ENCODE data around the gene ARMC2.

The ARMC2 gene

GRCh38 chr6:109000289-109000688, 152.1 kb downstream of the ARMC2 start:
- Histone ChIP-seq H3K9me3 (ENCODE audit: insufficient read depth, low read length) (no peaks in the 10 kb centered on the region), H3K4me3 (ENCODE audit: insufficient read length, low read depth) (no peak overlapping the region), H3K9ac (ENCODE audit: insufficient read length, low read depth) (no peak overlapping the region), H3K4me1 (ENCODE audit: insufficient read depth, insufficient read length) (no peaks in the 10 kb centered on the region), H3K27me3 (ENCODE audit: insufficient read depth, insufficient read length) (no peaks in the 10 kb centered on the region), H3K36me3 (ENCODE audit: insufficient read depth, insufficient read length, low read length) (peaks cover 6% of the 10 kb centered on the region)
- no peak for TF ChIP-seq SUZ12 (IDR thresholded peaks at IDR 0.05; ENCODE audit: extremely low read depth, insufficient read depth, insufficient read length)
- TF ChIP-seq ZNF274 (IDR thresholded peaks at IDR 0.05; ENCODE audit: low read depth, low read length) = no peak
- TF ChIP-seq YY1 (IDR thresholded peaks at IDR 0.05; ENCODE audit: insufficient read depth, insufficient read length) = no peak
- DNase-seq (ENCODE audit: low read depth, low spot score) = no peak

- Histone ChIP-seq H3K27me3 (ENCODE audit: insufficient read depth, insufficient read length) (no peaks in the 10 kb centered on the region), H3K4me3 (ENCODE audit: insufficient read length, low read depth) (no peak overlapping the region), H3K9ac (ENCODE audit: insufficient read length, low read depth) (no peak overlapping the region), H3K36me3 (ENCODE audit: insufficient read depth, insufficient read length, low read length) (peaks cover 6% of the 10 kb centered on the region), H3K9me3 (ENCODE audit: insufficient read depth, low read length) (no peaks in the 10 kb centered on the region), H3K4me1 (ENCODE audit: insufficient read depth, insufficient read length) (no peaks in the 10 kb centered on the region)
- no peak for TF ChIP-seq YY1 (IDR thresholded peaks at IDR 0.05; ENCODE audit: insufficient read depth, insufficient read length)
- TF ChIP-seq SUZ12 (IDR thresholded peaks at IDR 0.05; ENCODE audit: extremely low read depth, insufficient read depth, insufficient read length) = no peak
- no peak for TF ChIP-seq ZNF274 (IDR thresholded peaks at IDR 0.05; ENCODE audit: low read depth, low read length)
- no peak for DNase-seq (ENCODE audit: low read depth, low spot score)
Measured at GRCh38 chr6:109001291-109001894, 153.2 kb downstream of the ARMC2 start.

- DNase-seq (ENCODE audit: low read depth, low spot score) = no peak
- no peaks in the 10 kb centered on the region for H3K27me3 ChIP-seq (ENCODE audit: insufficient read depth, insufficient read length)
- H3K9ac ChIP-seq (ENCODE audit: insufficient read length, low read depth) = no peak overlapping the region
- TF ChIP-seq SUZ12 (IDR thresholded peaks at IDR 0.05; ENCODE audit: extremely low read depth, insufficient read depth, insufficient read length) = no peak
- TF ChIP-seq YY1 (IDR thresholded peaks at IDR 0.05; ENCODE audit: insufficient read depth, insufficient read length) = no peak
- TF ChIP-seq ZNF274 (IDR thresholded peaks at IDR 0.05; ENCODE audit: low read depth, low read length) = no peak
- H3K4me3 ChIP-seq (ENCODE audit: insufficient read length, low read depth) = no peak overlapping the region
- H3K9me3 ChIP-seq (ENCODE audit: insufficient read depth, low read length) = no peaks in the 10 kb centered on the region
- H3K4me1 ChIP-seq (ENCODE audit: insufficient read depth, insufficient read length) = no peaks in the 10 kb centered on the region
- H3K36me3 ChIP-seq (ENCODE audit: insufficient read depth, insufficient read length, low read length) = peaks cover 6% of the 10 kb centered on the region
Measured at GRCh38 chr6:109002051-109002697, 154.0 kb downstream of the ARMC2 start.

- no peak for DNase-seq (ENCODE audit: low read depth, low spot score)
- TF ChIP-seq SUZ12 (IDR thresholded peaks at IDR 0.05; ENCODE audit: extremely low read depth, insufficient read depth, insufficient read length) (no peak), YY1 (IDR thresholded peaks at IDR 0.05; ENCODE audit: insufficient read depth, insufficient read length) (no peak), ZNF274 (IDR thresholded peaks at IDR 0.05; ENCODE audit: low read depth, low read length) (no peak)
Measured at GRCh38 chr6:109002882-109003281, 154.7 kb downstream of the ARMC2 start.

GRCh38 chr6:109006818-109007217, 158.6 kb downstream of the ARMC2 start:
- Histone ChIP-seq H3K4me1 (ENCODE audit: insufficient read depth, insufficient read length) (peaks cover 2% of the 10 kb centered on the region), H3K9ac (ENCODE audit: insufficient read length, low read depth) (no peak overlapping the region), H3K36me3 (ENCODE audit: insufficient read depth, insufficient read length, low read length) (no peaks in the 10 kb centered on the region), H3K4me3 (ENCODE audit: insufficient read length, low read depth) (no peak overlapping the region), H3K27me3 (ENCODE audit: insufficient read depth, insufficient read length) (no peaks in the 10 kb centered on the region), H3K9me3 (ENCODE audit: insufficient read depth, low read length) (no peaks in the 10 kb centered on the region)
- TF ChIP-seq ZNF274 (IDR thresholded peaks at IDR 0.05; ENCODE audit: low read depth, low read length) (no peak), YY1 (IDR thresholded peaks at IDR 0.05; ENCODE audit: insufficient read depth, insufficient read length) (no peak), SUZ12 (IDR thresholded peaks at IDR 0.05; ENCODE audit: extremely low read depth, insufficient read depth, insufficient read length) (no peak)
- DNase-seq (ENCODE audit: low read depth, low spot score) = no peak

More at GRCh38 chr6:109002882-109003281, 154.7 kb downstream of the ARMC2 start:
- H3K9ac ChIP-seq (ENCODE audit: insufficient read length, low read depth) = no peak overlapping the region
- H3K27me3 ChIP-seq (ENCODE audit: insufficient read depth, insufficient read length) = no peaks in the 10 kb centered on the region
- H3K36me3 ChIP-seq (ENCODE audit: insufficient read depth, insufficient read length, low read length) = peaks cover 6% of the 10 kb centered on the region
- H3K9me3 ChIP-seq (ENCODE audit: insufficient read depth, low read length) = no peaks in the 10 kb centered on the region
- no peaks in the 10 kb centered on the region for H3K4me1 ChIP-seq (ENCODE audit: insufficient read depth, insufficient read length)
- H3K4me3 ChIP-seq (ENCODE audit: insufficient read length, low read depth) = no peak overlapping the region

GRCh38 chr6:109007521-109007920, 159.3 kb downstream of the ARMC2 start:
- peaks cover 2% of the 10 kb centered on the region for H3K4me1 ChIP-seq (ENCODE audit: insufficient read depth, insufficient read length)
- no peaks in the 10 kb centered on the region for H3K36me3 ChIP-seq (ENCODE audit: insufficient read depth, insufficient read length, low read length)
- no peaks in the 10 kb centered on the region for H3K9me3 ChIP-seq (ENCODE audit: insufficient read depth, low read length)
- no peak overlapping the region for H3K4me3 ChIP-seq (ENCODE audit: insufficient read length, low read depth)
- no peaks in the 10 kb centered on the region for H3K27me3 ChIP-seq (ENCODE audit: insufficient read depth, insufficient read length)
- no peak overlapping the region for H3K9ac ChIP-seq (ENCODE audit: insufficient read length, low read depth)
- no peak for TF ChIP-seq SUZ12 (IDR thresholded peaks at IDR 0.05; ENCODE audit: extremely low read depth, insufficient read depth, insufficient read length)
- TF ChIP-seq YY1 (IDR thresholded peaks at IDR 0.05; ENCODE audit: insufficient read depth, insufficient read length) = no peak
- no peak for TF ChIP-seq ZNF274 (IDR thresholded peaks at IDR 0.05; ENCODE audit: low read depth, low read length)
- DNase-seq (ENCODE audit: low read depth, low spot score) = no peak

- Histone ChIP-seq H3K27me3 (ENCODE audit: insufficient read depth, insufficient read length) (no peaks in the 10 kb centered on the region), H3K4me1 (ENCODE audit: insufficient read depth, insufficient read length) (peaks cover 2% of the 10 kb centered on the region), H3K4me3 (ENCODE audit: insufficient read length, low read depth) (no peak overlapping the region), H3K9me3 (ENCODE audit: insufficient read depth, low read length) (no peaks in the 10 kb centered on the region), H3K9ac (ENCODE audit: insufficient read length, low read depth) (no peak overlapping the region), H3K36me3 (ENCODE audit: insufficient read depth, insufficient read length, low read length) (no peaks in the 10 kb centered on the region)
- TF ChIP-seq ZNF274 (IDR thresholded peaks at IDR 0.05; ENCODE audit: low read depth, low read length) = no peak
- no peak for TF ChIP-seq YY1 (IDR thresholded peaks at IDR 0.05; ENCODE audit: insufficient read depth, insufficient read length)
- TF ChIP-seq SUZ12 (IDR thresholded peaks at IDR 0.05; ENCODE audit: extremely low read depth, insufficient read depth, insufficient read length) = no peak
- no peak for DNase-seq (ENCODE audit: low read depth, low spot score)
Measured at GRCh38 chr6:109008054-109008453, 159.8 kb downstream of the ARMC2 start.

Data from NT2/D1 (cell line).